DOHH2 (cell line): ENCODE measurements around the gene MDH1.

Source experiments
- EZH2phosphoT487 ChIP-seq: fragments of 200-600 bp; sonication (generic); IDR thresholded peaks from 2 replicates; pipeline ENCODE4 v1.6.1; 2017; ENCODE audit warnings: borderline replicate concordance, mild to moderate bottlenecking, antibody characterized with exemption, low read length, moderate library complexity, mixed read lengths
- TF ChIP-seq, protein P1 (sequence below): fragments of 200-600 bp; sonication (generic); IDR thresholded peaks from one replicate; pipeline ENCODE4 v1.5.1; 2014; ENCODE audit warnings: antibody characterized with exemption, mild to moderate bottlenecking, low read depth, low read length; ENCODE audit not compliant: poor library complexity, severe bottlenecking

DNA sequence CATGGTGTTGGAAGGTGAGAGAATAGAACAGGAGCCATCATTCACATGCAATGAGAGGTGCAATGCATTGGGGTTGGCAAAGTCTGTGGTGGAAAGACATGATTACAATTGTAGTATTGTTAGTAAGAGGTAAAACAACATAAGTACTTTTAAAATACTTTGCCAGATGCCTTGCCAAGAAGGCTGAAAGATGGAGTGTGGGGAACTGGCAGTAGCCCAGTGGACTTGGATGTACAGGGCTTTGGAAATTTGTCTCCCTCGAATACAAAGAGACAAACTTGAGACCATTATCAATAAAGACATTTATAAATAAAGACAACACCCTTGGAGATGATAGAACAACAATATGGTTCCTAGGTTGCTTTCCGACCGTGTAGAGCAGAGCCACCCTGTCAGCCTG, 62.0 kb downstream of the MDH1 start:
- no peak for TF ChIP-seq EZH2phosphoT487
- TF ChIP-seq, protein P1, sequence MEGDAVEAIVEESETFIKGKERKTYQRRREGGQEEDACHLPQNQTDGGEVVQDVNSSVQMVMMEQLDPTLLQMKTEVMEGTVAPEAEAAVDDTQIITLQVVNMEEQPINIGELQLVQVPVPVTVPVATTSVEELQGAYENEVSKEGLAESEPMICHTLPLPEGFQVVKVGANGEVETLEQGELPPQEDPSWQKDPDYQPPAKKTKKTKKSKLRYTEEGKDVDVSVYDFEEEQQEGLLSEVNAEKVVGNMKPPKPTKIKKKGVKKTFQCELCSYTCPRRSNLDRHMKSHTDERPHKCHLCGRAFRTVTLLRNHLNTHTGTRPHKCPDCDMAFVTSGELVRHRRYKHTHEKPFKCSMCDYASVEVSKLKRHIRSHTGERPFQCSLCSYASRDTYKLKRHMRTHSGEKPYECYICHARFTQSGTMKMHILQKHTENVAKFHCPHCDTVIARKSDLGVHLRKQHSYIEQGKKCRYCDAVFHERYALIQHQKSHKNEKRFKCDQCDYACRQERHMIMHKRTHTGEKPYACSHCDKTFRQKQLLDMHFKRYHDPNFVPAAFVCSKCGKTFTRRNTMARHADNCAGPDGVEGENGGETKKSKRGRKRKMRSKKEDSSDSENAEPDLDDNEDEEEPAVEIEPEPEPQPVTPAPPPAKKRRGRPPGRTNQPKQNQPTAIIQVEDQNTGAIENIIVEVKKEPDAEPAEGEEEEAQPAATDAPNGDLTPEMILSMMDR, result no peak
